GM21723 (cell line): ENCODE results near the gene CIDEA.

Source experiments
- ATAC-seq: cut with Tn5 transposase; IDR thresholded peaks from one replicate; pipeline ENCODE4 v1.9.1; 2021; ENCODE audit warnings: mild to moderate bottlenecking, moderate library complexity; ENCODE audit not compliant: unreplicated experiment

The CIDEA gene

DNA sequence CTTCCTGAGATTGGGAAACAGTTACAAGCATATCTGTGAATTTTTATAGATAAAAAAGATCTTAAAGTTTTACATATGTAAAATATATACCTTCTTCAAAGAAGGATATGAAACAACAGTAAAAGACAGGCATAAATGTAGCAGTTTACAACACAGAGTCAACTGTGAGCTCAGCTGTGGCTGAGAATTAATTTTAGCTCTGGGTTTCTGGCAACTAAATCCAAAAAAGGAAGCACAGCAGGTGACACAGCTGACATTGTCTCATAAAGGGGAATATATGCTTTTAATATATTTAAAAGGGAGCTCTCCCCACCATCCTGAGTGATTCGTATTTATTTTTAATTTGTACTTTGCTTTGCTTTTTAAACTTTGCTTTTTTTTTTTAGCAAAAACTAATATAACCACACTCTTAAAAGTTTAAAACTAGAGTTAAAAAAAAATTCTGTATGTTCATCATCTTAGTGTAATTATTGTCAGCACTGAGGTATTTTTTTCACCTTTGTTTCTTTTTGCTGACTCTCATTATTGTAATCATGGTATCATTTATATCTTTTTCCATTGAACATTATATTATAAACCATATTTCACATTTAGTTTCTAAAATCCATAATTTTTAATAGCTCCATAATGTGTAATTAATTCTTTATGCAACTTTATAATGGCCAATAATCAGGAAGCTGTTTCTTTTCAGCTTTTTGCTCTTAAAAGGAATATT is 60.6 kb downstream of the CIDEA start:
- peak; percentile 58 for ATAC-seq

DNA sequence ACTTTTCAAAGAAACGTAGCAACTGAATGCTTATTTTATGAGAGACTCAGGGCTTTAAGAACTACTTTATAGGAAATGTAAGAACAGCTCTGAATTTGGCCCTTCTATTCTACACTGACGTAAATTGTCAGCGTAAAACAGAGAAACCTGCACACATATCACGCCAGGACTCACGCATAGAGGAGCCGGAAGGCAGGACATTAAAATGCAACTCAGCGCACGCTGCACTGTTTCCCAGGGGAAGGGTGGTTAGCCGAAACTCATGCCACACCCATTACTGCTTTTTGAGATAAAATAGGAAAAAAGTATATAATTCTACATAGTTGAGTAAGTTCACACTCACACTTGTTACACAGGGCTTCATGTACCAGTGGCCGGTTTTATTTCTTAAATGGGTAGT is 61.3 kb downstream of the CIDEA start:
- no peak for ATAC-seq

DNA sequence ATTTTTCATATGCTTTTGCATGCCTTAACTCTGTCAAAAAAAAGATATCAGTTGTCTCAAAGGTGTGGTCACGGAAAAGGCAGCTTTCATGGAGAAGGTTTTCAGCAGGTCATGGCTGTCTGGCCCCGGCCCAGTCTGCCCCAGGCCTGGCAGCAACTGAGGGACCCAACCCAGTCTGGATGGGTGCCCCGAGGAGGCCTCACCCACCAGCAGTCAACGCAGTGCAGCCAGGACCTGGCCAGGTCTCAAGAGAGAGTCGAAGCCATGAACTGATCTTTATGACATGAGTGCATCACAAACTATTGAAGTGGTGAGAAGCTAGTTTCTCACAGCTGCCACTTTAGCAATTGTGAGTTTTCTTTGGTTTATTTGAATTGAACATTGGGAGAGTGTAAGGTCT is 61.8 kb downstream of the CIDEA start:
- ATAC-seq = no peak

DNA sequence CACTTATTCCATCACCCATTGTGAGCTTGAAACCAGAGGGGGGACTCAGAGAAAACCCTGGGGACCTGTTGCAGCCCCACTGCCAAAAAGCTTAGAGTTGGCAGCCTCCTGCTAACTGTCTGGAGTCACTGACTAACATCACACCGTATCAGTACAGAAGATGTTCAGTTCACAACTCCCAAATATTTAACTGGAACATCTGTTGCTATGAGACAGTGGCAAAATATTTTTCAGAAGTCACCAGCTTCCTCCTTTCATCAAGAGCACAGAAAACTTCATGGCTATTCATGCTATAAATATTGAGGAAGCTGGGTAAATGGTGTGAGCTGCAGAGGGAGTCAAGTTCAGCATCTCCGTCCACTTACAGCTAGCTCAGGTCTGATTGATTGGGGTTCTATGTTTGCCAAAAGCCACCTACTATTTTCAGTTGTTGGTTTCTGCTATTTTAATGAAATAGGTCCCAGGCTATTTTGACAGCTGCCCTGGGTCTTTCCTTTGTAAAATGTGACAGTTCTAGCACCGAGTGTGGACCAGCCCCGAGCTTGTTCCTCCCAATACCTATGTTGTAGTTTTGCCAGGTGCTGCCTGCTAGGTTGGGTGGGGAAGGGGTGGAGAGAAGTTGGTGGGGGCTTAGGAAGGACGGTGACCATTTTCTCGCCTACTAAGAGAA is 63.6 kb downstream of the CIDEA start:
- no peak for ATAC-seq

DNA sequence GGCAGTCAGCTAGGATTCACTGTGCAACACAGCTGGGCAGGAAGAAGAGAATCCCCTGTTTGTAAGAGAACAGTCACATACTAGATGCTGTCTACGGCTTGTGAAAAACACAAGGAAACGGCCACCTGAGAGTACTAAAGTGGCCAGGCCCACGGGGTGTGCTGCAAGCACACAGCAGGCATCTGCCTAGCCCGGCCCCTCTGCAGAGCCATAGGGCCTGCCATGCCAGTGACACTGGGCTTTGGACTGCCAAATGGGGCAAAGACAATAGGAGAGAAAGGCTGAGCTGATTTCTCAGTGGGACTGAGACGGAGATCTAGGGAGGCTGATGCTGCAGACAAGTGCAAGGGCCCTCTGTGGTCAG is 64.2 kb downstream of the CIDEA start:
- ATAC-seq = no peak

DNA sequence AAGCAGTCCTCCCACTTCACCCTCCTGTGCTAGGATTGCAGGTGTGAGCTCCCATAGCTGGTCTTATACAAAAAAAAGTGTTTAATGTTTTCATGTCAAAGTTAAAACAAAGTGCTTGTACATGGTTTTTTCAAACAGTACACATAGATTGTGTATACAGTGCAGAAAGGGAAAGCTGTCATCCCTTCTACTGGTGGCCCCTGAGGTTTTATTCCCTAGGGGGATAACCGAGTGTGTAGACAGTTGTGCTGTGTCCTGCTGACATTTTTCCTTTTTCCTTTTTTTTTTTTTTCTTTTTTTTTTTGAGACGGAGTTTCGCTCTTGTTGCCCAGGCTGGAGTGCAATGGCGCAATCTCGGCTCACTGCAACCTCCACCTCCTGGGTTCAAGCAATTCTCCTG is 64.7 kb downstream of the CIDEA start:
- no peak for ATAC-seq

DNA sequence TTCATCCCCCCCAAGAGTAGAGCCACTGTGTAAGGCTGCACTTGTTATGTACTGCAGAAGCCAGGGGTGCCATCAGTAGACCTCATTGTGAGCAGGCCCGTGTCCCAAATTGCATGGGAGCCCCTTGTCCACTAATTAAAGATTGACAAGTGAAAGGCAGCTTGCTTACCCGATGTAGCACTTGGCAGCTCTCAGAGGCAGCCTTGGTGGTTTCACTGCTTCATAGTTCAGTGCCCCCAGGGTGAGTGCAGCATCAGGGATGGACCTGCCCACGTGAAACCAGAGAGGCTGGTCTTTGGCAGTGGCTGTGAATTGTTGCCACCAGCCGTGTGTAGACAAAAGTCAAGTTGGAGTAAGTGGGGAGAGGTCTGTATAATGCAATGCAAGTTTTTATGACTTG is 67.2 kb downstream of the CIDEA start:
- ATAC-seq = no peak

DNA sequence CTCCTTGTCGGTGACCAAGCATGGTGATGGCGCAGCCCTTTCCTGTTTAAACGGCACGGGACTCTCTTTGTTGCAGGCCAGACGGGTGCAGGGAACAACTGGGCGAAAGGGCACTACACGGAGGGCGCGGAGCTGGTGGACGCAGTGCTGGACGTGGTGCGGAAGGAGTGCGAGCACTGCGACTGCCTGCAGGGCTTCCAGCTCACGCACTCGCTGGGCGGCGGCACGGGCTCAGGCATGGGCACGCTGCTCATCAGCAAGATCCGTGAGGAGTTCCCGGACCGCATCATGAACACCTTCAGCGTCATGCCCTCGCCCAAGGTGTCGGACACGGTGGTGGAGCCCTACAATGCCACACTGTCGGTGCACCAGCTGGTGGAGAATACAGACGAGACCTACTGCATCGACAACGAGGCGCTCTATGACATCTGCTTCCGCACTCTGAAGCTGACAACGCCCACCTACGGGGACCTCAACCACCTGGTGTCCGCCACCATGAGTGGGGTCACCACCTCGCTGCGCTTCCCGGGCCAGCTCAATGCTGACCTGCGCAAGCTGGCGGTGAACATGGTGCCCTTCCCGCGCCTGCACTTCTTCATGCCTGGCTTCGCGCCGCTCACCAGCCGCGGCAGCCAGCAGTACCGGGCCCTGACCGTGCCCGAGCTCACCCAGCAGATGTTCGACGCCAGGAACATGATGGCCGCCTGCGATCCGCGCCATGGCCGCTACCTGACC is 71.0 kb downstream of the CIDEA start:
- no peak for ATAC-seq

DNA sequence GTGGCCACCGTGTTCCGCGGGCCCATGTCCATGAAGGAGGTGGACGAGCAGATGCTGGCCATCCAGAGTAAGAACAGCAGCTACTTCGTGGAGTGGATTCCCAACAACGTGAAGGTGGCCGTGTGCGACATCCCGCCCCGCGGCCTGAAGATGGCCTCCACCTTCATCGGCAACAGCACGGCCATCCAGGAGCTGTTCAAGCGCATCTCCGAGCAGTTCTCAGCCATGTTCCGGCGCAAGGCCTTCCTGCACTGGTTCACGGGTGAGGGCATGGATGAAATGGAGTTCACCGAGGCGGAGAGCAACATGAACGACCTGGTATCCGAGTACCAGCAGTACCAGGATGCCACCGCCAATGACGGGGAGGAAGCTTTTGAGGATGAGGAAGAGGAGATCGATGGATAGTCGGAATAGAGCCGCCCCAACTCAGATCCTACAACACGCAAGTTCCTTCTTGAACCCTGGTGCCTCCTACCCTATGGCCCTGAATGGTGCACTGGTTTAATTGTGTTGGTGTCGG is 71.6 kb downstream of the CIDEA start:
- no peak for ATAC-seq

DNA sequence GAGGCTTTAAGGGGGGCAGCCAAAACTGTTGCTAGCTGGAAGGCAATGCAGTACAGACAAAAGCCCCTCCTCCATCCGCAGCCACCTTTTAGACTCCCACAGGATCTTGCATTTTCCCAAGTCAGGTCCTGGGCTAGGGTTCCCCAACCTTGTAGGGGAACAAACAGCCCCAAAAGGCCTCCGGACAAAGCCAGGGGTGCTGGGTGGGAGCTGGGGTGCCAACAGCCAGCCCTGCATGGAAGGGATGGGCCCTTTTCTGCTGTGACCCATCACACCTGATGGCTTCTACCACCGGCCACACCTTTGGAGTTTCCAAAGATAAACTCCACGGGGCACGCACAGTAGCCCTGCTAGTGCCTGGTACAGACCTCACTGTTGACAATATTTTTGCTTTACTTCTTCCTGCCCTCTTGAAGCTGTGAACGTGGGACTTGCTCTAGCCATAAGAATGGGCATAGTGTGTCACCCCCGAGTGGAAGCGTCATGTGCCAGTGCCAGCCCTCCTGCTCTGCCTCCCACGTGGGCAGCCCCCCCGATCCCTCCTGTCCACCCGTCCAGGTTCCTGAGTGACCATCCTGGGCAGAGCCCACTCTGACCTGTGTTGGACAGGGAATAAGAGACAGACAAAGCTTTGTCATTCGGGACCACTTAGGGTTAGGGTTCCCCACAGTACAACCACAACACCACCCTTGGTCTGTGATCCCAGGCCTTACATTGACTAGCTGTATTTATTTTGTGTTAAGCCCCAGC is 72.7 kb downstream of the CIDEA start:
- ATAC-seq = no peak
